Testis (tissue), 2 donors: ENCODE results near the gene CCDC102A.

ENCODE experiments used
- POLR2A ChIP-seq: fragments of 450-650 bp; IDR thresholded peaks from one replicate; pipeline ENCODE4 v1.6.1; 2017; ENCODE audit warnings: antibody characterized with exemption, mild to moderate bottlenecking, moderate library complexity
- TF ChIP-seq, protein P1 (sequence below), 3 experiments: fragments of 450-650 bp in 2 of 3; fragments of 200-600 bp in 1 of 3; sonication (generic) in 1 of 3; IDR thresholded peaks; one replicate each; pipeline ENCODE4 v1.5.1; 2016 to 2019; ENCODE audit warnings: antibody characterized with exemption in 3 of 3, mild to moderate bottlenecking in 2 of 3, moderate library complexity in 1 of 3

GRCh38 chr16:57531635-57532265, 4.6 kb downstream of the CCDC102A start:
- no peak for TF ChIP-seq POLR2A
- TF ChIP-seq, protein P1, sequence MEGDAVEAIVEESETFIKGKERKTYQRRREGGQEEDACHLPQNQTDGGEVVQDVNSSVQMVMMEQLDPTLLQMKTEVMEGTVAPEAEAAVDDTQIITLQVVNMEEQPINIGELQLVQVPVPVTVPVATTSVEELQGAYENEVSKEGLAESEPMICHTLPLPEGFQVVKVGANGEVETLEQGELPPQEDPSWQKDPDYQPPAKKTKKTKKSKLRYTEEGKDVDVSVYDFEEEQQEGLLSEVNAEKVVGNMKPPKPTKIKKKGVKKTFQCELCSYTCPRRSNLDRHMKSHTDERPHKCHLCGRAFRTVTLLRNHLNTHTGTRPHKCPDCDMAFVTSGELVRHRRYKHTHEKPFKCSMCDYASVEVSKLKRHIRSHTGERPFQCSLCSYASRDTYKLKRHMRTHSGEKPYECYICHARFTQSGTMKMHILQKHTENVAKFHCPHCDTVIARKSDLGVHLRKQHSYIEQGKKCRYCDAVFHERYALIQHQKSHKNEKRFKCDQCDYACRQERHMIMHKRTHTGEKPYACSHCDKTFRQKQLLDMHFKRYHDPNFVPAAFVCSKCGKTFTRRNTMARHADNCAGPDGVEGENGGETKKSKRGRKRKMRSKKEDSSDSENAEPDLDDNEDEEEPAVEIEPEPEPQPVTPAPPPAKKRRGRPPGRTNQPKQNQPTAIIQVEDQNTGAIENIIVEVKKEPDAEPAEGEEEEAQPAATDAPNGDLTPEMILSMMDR (IDR thresholded peaks at IDR 0.05), result no peak
